ENCODE data around the gene MIEN1. TPM values are rescaled to one million over a fixed set of nuclear protein-coding genes. Genes with fewer than 3 reads are reported as not detected.
A peak's percentile ranks its signal among the peaks of the same experiment; 100 is the strongest.

MIEN1 gene
- polyA plus RNA-seq, 1 experiment = 78.9 TPM

- Histone ChIP-seq H3K4me3 (ENCODE audit: low read depth, low read length) (no peak overlapping the region), H3K36me3 (ENCODE audit: control insufficient read depth, insufficient read depth, low read length) (no peaks in the 10 kb centered on the region), H3K27me3 (ENCODE audit: control insufficient read depth, insufficient read depth, low read length) (no peaks in the 10 kb centered on the region)
- DNase-seq (ENCODE audit: low read depth) = no peak
- TF ChIP-seq CTCF (IDR thresholded peaks at IDR 0.05; ENCODE audit: insufficient read depth, low read depth, low read length) = no peak
- CTCF ChIA-PET = interaction anchor here (1.5 to 3.2 kb wide), 2 partner anchors 30 to 75 kb away, joined by 4 to 18 read pairs; partner anchors contain the start of gene PNMT
- POLR2A ChIA-PET = no interaction called here
Measured at GRCh38 chr17:39697961-39698360, 32.4 kb downstream of the MIEN1 start.

GRCh38 chr17:39696731-39697130 lies 33.6 kb downstream of the MIEN1 start:
- ChIA-PET CTCF (interaction anchor here (0.6 to 1.2 kb wide), 2 partner anchors 25 to 182 kb away, joined by 3 to 4 read pairs; no protein-coding TSS in a partner anchor), POLR2A (no interaction called here)
- TF ChIP-seq CTCF (IDR thresholded peaks at IDR 0.05; ENCODE audit: insufficient read depth, low read depth, low read length) = no peak
- DNase-seq (ENCODE audit: low read depth) = no peak
- H3K4me3 ChIP-seq (ENCODE audit: low read depth, low read length) = no peak overlapping the region
- no peaks in the 10 kb centered on the region for H3K36me3 ChIP-seq (ENCODE audit: control insufficient read depth, insufficient read depth, low read length)
- H3K27me3 ChIP-seq (ENCODE audit: control insufficient read depth, insufficient read depth, low read length) = no peaks in the 10 kb centered on the region

GRCh38 chr17:39695089-39695474 lies 35.2 kb downstream of the MIEN1 start:
- CTCF ChIA-PET = interaction anchor here (0.9 kb wide), 1 partner anchor 10 kb away, joined by 4 read pairs; no protein-coding TSS in a partner anchor
- Histone ChIP-seq H3K27me3 (ENCODE audit: control insufficient read depth, insufficient read depth, low read length) (no peaks in the 10 kb centered on the region), H3K4me3 (ENCODE audit: low read depth, low read length) (no peak overlapping the region), H3K36me3 (ENCODE audit: control insufficient read depth, insufficient read depth, low read length) (no peaks in the 10 kb centered on the region)
- DNase-seq (ENCODE audit: low read depth) = no peak
- TF ChIP-seq CTCF (IDR thresholded peaks at IDR 0.05; ENCODE audit: insufficient read depth, low read depth, low read length) = no peak
- POLR2A ChIA-PET = no interaction called here

- CTCF ChIA-PET = interaction anchor here (0.9 kb wide), 1 partner anchor 11 kb away, joined by 4 read pairs; no protein-coding TSS in a partner anchor
- no peak overlapping the region for H3K4me3 ChIP-seq (ENCODE audit: low read depth, low read length)
- POLR2A ChIA-PET = no interaction called here
- no peak for TF ChIP-seq CTCF (IDR thresholded peaks at IDR 0.05; ENCODE audit: insufficient read depth, low read depth, low read length)
- H3K36me3 ChIP-seq (ENCODE audit: control insufficient read depth, insufficient read depth, low read length) = no peaks in the 10 kb centered on the region
- no peak for DNase-seq (ENCODE audit: low read depth)
- no peaks in the 10 kb centered on the region for H3K27me3 ChIP-seq (ENCODE audit: control insufficient read depth, insufficient read depth, low read length)
Measured at GRCh38 chr17:39694593-39694992, 35.7 kb downstream of the MIEN1 start.

GRCh38 chr17:39688945-39689344 lies 41.4 kb downstream of the MIEN1 start:
- no peak for DNase-seq (ENCODE audit: low read depth)
- POLR2A ChIA-PET = no interaction called here
- CTCF ChIA-PET = interaction anchor here (1.5 to 1.9 kb wide), 4 partner anchors 11 to 68 kb away, joined by 4 to 10 read pairs (median 8); partner anchors contain the start of gene ERBB2
- TF ChIP-seq CTCF (IDR thresholded peaks at IDR 0.05; ENCODE audit: insufficient read depth, low read depth, low read length) = no peak
- Histone ChIP-seq H3K27me3 (ENCODE audit: control insufficient read depth, insufficient read depth, low read length) (no peaks in the 10 kb centered on the region), H3K36me3 (ENCODE audit: control insufficient read depth, insufficient read depth, low read length) (peaks cover 3% of the 10 kb centered on the region; the same call in 1 of the 2 replicates), H3K4me3 (ENCODE audit: low read depth, low read length) (peak overlapping the region; percentile 72)
